Esophagus squamous epithelium (tissue), 4 donors: Measurements from ENCODE around the gene SLAMF6.

Experiments
- CTCF ChIP-seq, 6 experiments: fragments of 450-650 bp in 4 of 6; fragments of 200-600 bp in 2 of 6; sonication (generic) in 2 of 6; IDR thresholded peaks; one replicate each; pipeline ENCODE4 v1.5.1; 2016 to 2019; ENCODE audit warnings: antibody characterized with exemption in 6 of 6, mild to moderate bottlenecking in 4 of 6, moderate library complexity in 4 of 6
- POLR2A ChIP-seq, 4 donors: fragments of 450-650 bp; IDR thresholded peaks; one replicate each; pipeline ENCODE4 v1.6.1; 2017; ENCODE audit warnings: antibody characterized with exemption in 4 of 4, mild to moderate bottlenecking in 4 of 4, moderate library complexity in 3 of 4

GRCh38 chr1:160544647-160545046 lies 21.6 kb upstream of the SLAMF6 start:
- TF ChIP-seq CTCF (IDR thresholded peaks at IDR 0.05), result peak in 5 of 6 experiments; percentile 8 to 38 (median 14)
- TF ChIP-seq POLR2A (IDR thresholded peaks at IDR 0.05), result no peak
